H1 (cell line): ENCODE measurements around the gene FAM149B1. TPM values are rescaled to one million over a fixed set of nuclear protein-coding genes. Genes with fewer than 3 reads are reported as not detected.
A peak's percentile ranks its signal among the peaks of the same experiment; 100 is the strongest.

Experiments used
- CTCF ChIA-PET: fragments of 300-600 bp; sonication (Branson Sonifier 250); formaldehyde crosslinking; loops from one replicate; lab custom pipeline; 2021; ENCODE audit not compliant: partially characterized antibody; lab: Charles Lee
- POLR2A ChIA-PET: fragments of 300-600 bp; sonication (Branson Sonifier 250); formaldehyde crosslinking; loops from one replicate; lab custom pipeline; 2021; ENCODE audit warnings: inconsistent platforms; ENCODE audit not compliant: partially characterized antibody; lab: Charles Lee
- DNase-seq, 2 experiments: peaks; one replicate each; pipeline versions ENCODE4 v3.0.0 to v3.0.0-alpha.2; 2010 to 2022; ENCODE audit warnings: low spot score in 2 of 2, low read depth in 1 of 2, mixed read lengths in 1 of 2
- FAIRE-seq: peaks from 2 replicates; lab custom pipeline; 2011; peaks lifted over from hg19 to GRCh38; lab: Jason Lieb, UNC
- H2AFZ ChIP-seq: 2 replicates; pipeline ENCODE4 v1.8.1; 2012; ENCODE audit warnings: low read length, inconsistent platforms
- H2AK5ac ChIP-seq: 2 replicates; pipeline ENCODE4 v1.6.1; 2013; ENCODE audit warnings: low read depth, low read length
- H2BK120ac ChIP-seq: replicated peaks from 2 replicates; pipeline ENCODE3; 2013; ENCODE audit warnings: low read depth, low read length, inconsistent platforms
- H2BK12ac ChIP-seq: 2 replicates; pipeline ENCODE4 v1.6.1; 2013; ENCODE audit warnings: low read depth, low read length
- H2BK15ac ChIP-seq: 2 replicates; pipeline ENCODE4 v1.6.1; 2013; ENCODE audit warnings: low read length
- H2BK20ac ChIP-seq: 2 replicates; pipeline ENCODE4 v1.6.1; 2013; ENCODE audit warnings: low read length
- H2BK5ac ChIP-seq: 2 replicates; pipeline ENCODE4 v1.6.1; 2013; ENCODE audit warnings: low read depth, low read length
- H3K14ac ChIP-seq: 2 replicates; pipeline ENCODE4 v1.6.1; 2013; ENCODE audit warnings: inconsistent platforms; ENCODE audit not compliant: insufficient read length
- H3K18ac ChIP-seq: 2 replicates; pipeline ENCODE4 v1.6.1; 2013; ENCODE audit warnings: low read length; ENCODE audit errors: extremely low read depth
- H3K23ac ChIP-seq: 2 replicates; pipeline ENCODE4 v1.6.1; 2013; ENCODE audit warnings: inconsistent platforms; ENCODE audit not compliant: insufficient read length
- H3K23me2 ChIP-seq: 2 replicates; pipeline ENCODE4 v1.6.1; 2013; ENCODE audit warnings: low read depth, low read length
- H3K27ac ChIP-seq: 2 replicates; pipeline ENCODE4 v1.6.1; 2011; ENCODE audit warnings: low read depth, low read length, inconsistent platforms
- H3K27me3 ChIP-seq, 4 experiments: replicated peaks in 1 of 4; 1 replicate in 1 of 4; 2 replicates in 3 of 4; pipeline versions ENCODE4 v1.6.1 to v1.8.1; 2011 to 2013; ENCODE audit warnings: low read length in 3 of 4, mild to moderate bottlenecking in 3 of 4, inconsistent platforms in 2 of 4, mixed read lengths in 2 of 4, moderate library complexity in 1 of 4; ENCODE audit not compliant: control insufficient read depth in 3 of 4, insufficient read depth in 3 of 4; ENCODE audit errors: extremely low read depth in 1 of 4
- H3K36me3 ChIP-seq, 4 experiments: 2 replicates each; pipeline versions ENCODE4 v1.6.1 to v1.8.1; 2011 to 2013; ENCODE audit warnings: mild to moderate bottlenecking in 4 of 4, low read length in 3 of 4, moderate library complexity in 2 of 4, control low read depth in 1 of 4, inconsistent platforms in 1 of 4; ENCODE audit not compliant: insufficient read depth in 4 of 4, control insufficient read depth in 2 of 4
- H3K4ac ChIP-seq: replicated peaks from 2 replicates; pipeline ENCODE3; 2013; ENCODE audit warnings: low read length, low read depth, mixed read lengths, inconsistent platforms; ENCODE audit not compliant: insufficient read length
- H3K4me1 ChIP-seq, 4 experiments: replicated peaks in 1 of 4; 1 replicate in 1 of 4; 2 replicates in 3 of 4; pipeline versions ENCODE4 v1.6.1 to v1.8.1; 2011 to 2013; ENCODE audit warnings: low read length in 3 of 4, inconsistent platforms in 2 of 4, mixed read lengths in 1 of 4; ENCODE audit not compliant: insufficient read depth in 4 of 4, control insufficient read depth in 3 of 4
- H3K4me2 ChIP-seq, 2 experiments: 2 replicates each; pipeline versions ENCODE4 v1.6.1 to v1.8.1; 2011 to 2013; ENCODE audit warnings: low read depth in 2 of 2, low read length in 2 of 2, control low read depth in 1 of 2, inconsistent platforms in 1 of 2, mild to moderate bottlenecking in 1 of 2; ENCODE audit not compliant: insufficient read depth in 1 of 2
- H3K4me3 ChIP-seq, 4 experiments: fragments of 200-600, 300-600 bp in 1 of 4; sonication (generic), shearing (Covaris generic), sonication (Bioruptor Twin) in 1 of 4; 2 replicates each; pipeline versions ENCODE4 v1.5.1 to v1.8.1; 2011 to 2016; ENCODE audit warnings: low read length in 4 of 4, low read depth in 3 of 4, control low read depth in 2 of 4, inconsistent platforms in 2 of 4, mild to moderate bottlenecking in 2 of 4, mixed read lengths in 1 of 4, moderate library complexity in 1 of 4; ENCODE audit not compliant: insufficient read depth in 2 of 4; ENCODE audit errors: extremely low read depth in 1 of 4
- H3K56ac ChIP-seq: replicated peaks from 2 replicates; pipeline ENCODE3; 2013; ENCODE audit warnings: low read depth, mild to moderate bottlenecking, mixed read lengths, low read length, inconsistent platforms; ENCODE audit not compliant: insufficient read length
- H3K79me1 ChIP-seq: 2 replicates; pipeline ENCODE4 v1.6.1; 2013; ENCODE audit warnings: low read depth, low read length, control low read depth
- H3K79me2 ChIP-seq, 2 experiments: 2 replicates each; pipeline versions ENCODE4 v1.6.1 to v1.8.1; 2012 to 2013; ENCODE audit warnings: low read length in 2 of 2, mild to moderate bottlenecking in 2 of 2, inconsistent platforms in 1 of 2; ENCODE audit not compliant: insufficient read depth in 2 of 2, control insufficient read depth in 1 of 2
- H3K9ac ChIP-seq, 4 experiments: replicated peaks in 1 of 4; 1 replicate in 1 of 4; 2 replicates in 3 of 4; pipeline versions ENCODE4 v1.6.1 to v1.8.1; 2011 to 2013; ENCODE audit warnings: low read depth in 3 of 4, low read length in 3 of 4, control low read depth in 2 of 4, mild to moderate bottlenecking in 2 of 4, moderate library complexity in 2 of 4, inconsistent platforms in 1 of 4; ENCODE audit errors: extremely low read depth in 1 of 4
- H3K9me3 ChIP-seq, 2 experiments: 2 replicates each; pipeline versions ENCODE4 v1.6.1 to v1.8.1; 2012 to 2013; ENCODE audit warnings: mild to moderate bottlenecking in 2 of 2, moderate library complexity in 2 of 2, control low read depth in 1 of 2, inconsistent platforms in 1 of 2, low read depth in 1 of 2, low read length in 1 of 2, mixed read lengths in 1 of 2; ENCODE audit not compliant: insufficient read depth in 2 of 2
- H4K20me1 ChIP-seq, 2 experiments: replicated peaks in 1 of 2; 2 replicates each; pipeline versions ENCODE3 to v1.8.1; 2011 to 2013; ENCODE audit warnings: inconsistent platforms in 2 of 2, low read length in 2 of 2, mild to moderate bottlenecking in 1 of 2; ENCODE audit not compliant: insufficient read depth in 2 of 2, control insufficient read depth in 1 of 2
- H4K5ac ChIP-seq: 2 replicates; pipeline ENCODE4 v1.6.1; 2013; ENCODE audit warnings: low read length, low read depth, mixed read lengths, inconsistent platforms; ENCODE audit not compliant: insufficient read length
- H4K8ac ChIP-seq: 2 replicates; pipeline ENCODE4 v1.8.0; 2013; ENCODE audit warnings: mild to moderate bottlenecking, moderate library complexity, low read length, inconsistent platforms; ENCODE audit not compliant: insufficient read depth; ENCODE audit errors: extremely low read depth
- H4K91ac ChIP-seq: replicated peaks from 2 replicates; pipeline ENCODE3; 2013; ENCODE audit warnings: low read length, mixed read lengths, inconsistent platforms; ENCODE audit not compliant: insufficient read length
- CBX5 ChIP-seq: fragments of 300-800, 300-1000 bp; sonication (generic); IDR thresholded peaks from 2 replicates; pipeline ENCODE4 v1.7.1; 2016; ENCODE audit warnings: antibody characterized with exemption, low read length, low read depth
- E2F6 ChIP-seq: IDR thresholded peaks from 2 replicates; pipeline ENCODE4 v1.6.1; 2012; ENCODE audit warnings: inconsistent platforms
- KDM4A ChIP-seq: IDR thresholded peaks from one replicate; pipeline ENCODE4 v1.7.1; 2012; ENCODE audit warnings: low read depth, mild to moderate bottlenecking, moderate library complexity, low read length, inconsistent platforms; ENCODE audit not compliant: severe bottlenecking
- KDM5A ChIP-seq: fragments of 200-600 bp; IDR thresholded peaks from 2 replicates; pipeline ENCODE4 v1.7.1; 2012; ENCODE audit warnings: mild to moderate bottlenecking, low read length, inconsistent platforms, mixed read lengths
- NANOG ChIP-seq: IDR thresholded peaks from 2 replicates; pipeline ENCODE4 v1.6.1; 2011; ENCODE audit warnings: low read length, low read depth, mild to moderate bottlenecking, inconsistent platforms; ENCODE audit not compliant: insufficient read depth, poor library complexity, severe bottlenecking
- RAD21 ChIP-seq, 2 experiments: IDR thresholded peaks in 1 of 2; conservative IDR thresholded peaks in 1 of 2; 2 replicates each; pipeline ENCODE4 v1.6.1; 2011; ENCODE audit warnings: low read depth in 2 of 2, low read length in 2 of 2, improper control_type of control experiment in 1 of 2, inconsistent platforms in 1 of 2, mild to moderate bottlenecking in 1 of 2, moderate library complexity in 1 of 2
- SIN3A ChIP-seq, 2 experiments: IDR thresholded peaks in 1 of 2; conservative IDR thresholded peaks in 1 of 2; 2 replicates each; pipeline ENCODE4 v1.6.1; 2011 to 2012; ENCODE audit warnings: low read length in 2 of 2, improper control_type of control experiment in 1 of 2, low read depth in 1 of 2, mild to moderate bottlenecking in 1 of 2
- SIRT6 ChIP-seq: IDR thresholded peaks from one replicate; pipeline ENCODE4 v1.7.1; 2012; ENCODE audit warnings: low read length, inconsistent platforms
- SP1 ChIP-seq: IDR thresholded peaks from 2 replicates; pipeline ENCODE4 v1.6.1; 2011; ENCODE audit warnings: low read depth, low read length
- TAF7 ChIP-seq: optimal IDR thresholded peaks from 2 replicates; pipeline ENCODE3; 2011; ENCODE audit warnings: low read depth, mild to moderate bottlenecking, inconsistent platforms, low read length, moderate library complexity, borderline replicate concordance
- TEAD4 ChIP-seq: IDR thresholded peaks from 2 replicates; pipeline ENCODE4 v1.6.1; 2012; ENCODE audit warnings: low read depth, low read length, inconsistent platforms, mixed read lengths
- WGBS, 2 experiments: shearing (Covaris generic) in 1 of 2; methylation state at CpG; one replicate each; pipeline versions ENCODE4 v1.1.6 to v1.1.7; 2013 to 2015; ENCODE audit warnings: low lambda C conversion rate in 2 of 2, mixed read lengths in 2 of 2, inconsistent platforms in 1 of 2, low coverage in 1 of 2, missing lambda C conversion rate in 1 of 2; ENCODE audit not compliant: insufficient replicate concordance in 2 of 2, insufficient coverage in 1 of 2, insufficient read length in 1 of 2; ENCODE audit errors: extremely low coverage in 1 of 2, missing lambda C conversion rate in 1 of 2; 5-methylcytosine and 5-hydroxymethylcytosine counted together
- polyA plus RNA-seq, 7 experiments: library from polyadenylated mRNA; depleted of rRNA in 3 of 7; stranded (reverse) in 5 of 7; unstranded in 2 of 7; fragments of >200 nt in 5 of 7; fragments of 200-250 nt in 2 of 7; gene quantifications; 1 replicate in 5 of 7; 2 replicates in 1 of 7; 4 replicates in 1 of 7; pipeline versions ENCODE4 v1.2.1 to v1.2.3, GENCODE V29; 2011 to 2013; ENCODE audit warnings: missing spikeins in 2 of 7, mixed read lengths in 2 of 7
- total RNA-seq: library from RNA; stranded (reverse); fragmentation: NEBNext Ultra II Directional; extraction: Animal tissue kit (Norgen Biotek cat#: 25700); gene quantifications from 2 replicates; pipeline ENCODE4 v1.2.1, GENCODE V29; 2021

FAM149B1 gene
- total and polyA plus RNA-seq, 2 of the 8 experiments (the other 6 are each of a cell fraction or from before 2014, with no cell fraction given), result 16.8 to 21.9 TPM

DNA sequence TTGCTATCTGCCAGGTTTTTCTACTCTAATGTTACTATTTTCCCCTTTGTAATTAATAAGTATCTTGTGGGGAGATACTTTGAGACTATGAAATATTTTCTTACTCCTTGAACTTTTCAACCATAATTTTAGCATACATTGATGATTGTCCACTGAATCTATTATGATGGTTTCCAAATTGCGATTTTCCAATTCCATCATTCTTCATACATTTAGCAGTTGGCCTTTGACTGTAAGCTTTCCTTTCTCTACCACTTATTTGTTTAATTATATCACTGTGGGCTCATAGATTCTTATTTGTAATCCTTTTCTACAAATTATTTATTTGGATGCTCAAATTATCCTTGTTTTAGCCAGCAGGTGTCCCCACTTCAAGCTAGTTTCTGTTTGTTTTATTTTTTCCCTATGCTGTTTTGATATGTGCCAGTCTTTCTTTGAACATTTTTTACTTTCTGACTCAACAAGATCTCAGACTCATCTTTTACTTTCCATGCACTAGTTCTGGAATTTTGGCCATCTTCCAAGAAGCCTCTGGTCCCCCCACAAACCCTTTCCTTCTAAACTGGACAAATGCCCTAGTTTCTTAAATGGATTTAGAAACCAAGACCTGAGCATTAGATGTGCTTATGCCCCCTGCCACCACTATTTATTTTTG is 95.9 kb downstream of the FAM149B1 start:
- POLR2A ChIA-PET, result interaction anchor here (1.8 to 2.6 kb wide), 2 partner anchors 9 to 17 kb away, joined by 7 to 8 read pairs; partner anchors contain the start of gene DNAJC9
- DNase-seq, result no peak
- 39% methylated on average over 1 of the region's 1 CpG; no CpG with 5 or more reads in 1 of the 2 experiments for WGBS, 2 experiments
- no peak for TF ChIP-seq NANOG
- TF ChIP-seq KDM4A, result no peak
- TF ChIP-seq TAF7, result no peak
- no peak for TF ChIP-seq SP1
- TF ChIP-seq KDM5A, result no peak
- no peak for TF ChIP-seq SIRT6
- peak; percentile 35 to 40; a peak in 3 of 4 replicates for TF ChIP-seq RAD21 (IDR thresholded peaks at IDR 0.05 in 1 of 2, conservative IDR thresholded peaks at IDR 0.05 in 1 of 2; ENCODE audit: low read depth in 2 of 2, low read length in 2 of 2)
- no peak for TF ChIP-seq SIN3A (conservative IDR thresholded peaks at IDR 0.05 in 1 of 2, IDR thresholded peaks at IDR 0.05 in 1 of 2; ENCODE audit: low read depth in 1 of 2, low read length in 2 of 2)
- no peak for TF ChIP-seq TEAD4
- TF ChIP-seq E2F6, result no peak
- TF ChIP-seq CBX5, result no peak

More for the DNA sequence above, 95.9 kb downstream of the FAM149B1 start:
- Histone ChIP-seq H2BK120ac (no peak overlapping the region), H2BK12ac (no peak overlapping the region), H3K4me1 (no peaks in the 10 kb centered on the region), H3K9me3 (peaks cover 3 to 5% of the 10 kb centered on the region in 2 experiments; a peak in 1 of 4 replicates), H3K23me2 (no peaks in the 10 kb centered on the region), H3K36me3 (no peaks in the 10 kb centered on the region), H2AFZ (no peak overlapping the region), H2BK15ac (no peak overlapping the region), H4K8ac (no peak overlapping the region), H3K4ac (no peak overlapping the region), H3K56ac (no peak overlapping the region), H3K79me1 (no peaks in the 10 kb centered on the region), H3K27me3 (no peaks in the 10 kb centered on the region), H3K4me2 (no peak overlapping the region), H3K18ac (no peak overlapping the region), H3K79me2 (no peaks in the 10 kb centered on the region), H2BK5ac (no peak overlapping the region), H3K14ac (no peak overlapping the region), H4K91ac (no peak overlapping the region), H2BK20ac (no peak overlapping the region), H4K20me1 (no peaks in the 10 kb centered on the region), H3K23ac (no peak overlapping the region), H3K9ac (no peak overlapping the region), H3K4me3 (no peak overlapping the region), H3K27ac (no peak overlapping the region), H4K5ac (no peak overlapping the region), H2AK5ac (no peak overlapping the region)
- FAIRE-seq, result peak; percentile 28
- CTCF ChIA-PET, result interaction anchor here (0.6 to 2.5 kb wide), 14 partner anchors 9 to 121 kb away, joined by 3 to 18 read pairs (median 4); partner anchors contain the start of gene MRPS16
